Right renal pelvis (tissue), 4 donors: ENCODE data around the gene SPINT2. TPM values are rescaled to one million over a fixed set of nuclear protein-coding genes. Genes with fewer than 3 reads are reported as not detected.

Experiments used
- DNase-seq, 4 donors: peaks; one replicate each; pipeline ENCODE4 v3.0.0-alpha.2; 2013; ENCODE audit warnings: low read depth in 4 of 4, low spot score in 3 of 4, missing footprints in 1 of 4
- polyA plus RNA-seq, 4 donors: library from polyadenylated mRNA; unstranded; fragments of 120-200 nt; gene quantifications; one replicate each; pipeline ENCODE4 v1.2.1, GENCODE V29; 2013; ENCODE audit not compliant: insufficient read length in 4 of 4

SPINT2 gene
- polyA plus RNA-seq, 4 donors = 323 to 411 (median 331) TPM

GRCh38 chr19:38265921-38266429, 1.6 kb downstream of the SPINT2 start:
- no peak for DNase-seq

GRCh38 chr19:38266981-38267597, 2.7 kb downstream of the SPINT2 start:
- no peak for DNase-seq

GRCh38 chr19:38267761-38268483, 3.5 kb downstream of the SPINT2 start:
- DNase-seq = no peak

GRCh38 chr19:38268539-38268938, 4.2 kb downstream of the SPINT2 start:
- DNase-seq = no peak

GRCh38 chr19:38270587-38271167, 6.3 kb downstream of the SPINT2 start:
- DNase-seq = no peak

- DNase-seq = no peak
These were observed 9.1 kb downstream of the SPINT2 start for GRCh38 chr19:38273499-38273898.

- DNase-seq = no peak
These were observed 10.4 kb downstream of the SPINT2 start for GRCh38 chr19:38274739-38275138.

GRCh38 chr19:38276942-38277517, 12.7 kb downstream of the SPINT2 start:
- DNase-seq = no peak

- no peak for DNase-seq
These were observed 13.2 kb downstream of the SPINT2 start for GRCh38 chr19:38277549-38277948.

GRCh38 chr19:38277969-38278680, 13.8 kb downstream of the SPINT2 start:
- DNase-seq = no peak

GRCh38 chr19:38278751-38279150, 14.4 kb downstream of the SPINT2 start:
- no peak for DNase-seq

GRCh38 chr19:38280030-38280921, 15.9 kb downstream of the SPINT2 start:
- DNase-seq = no peak

- no peak for DNase-seq
These were observed 17.6 kb downstream of the SPINT2 start for GRCh38 chr19:38281811-38282566.

GRCh38 chr19:38283271-38283670, 18.9 kb downstream of the SPINT2 start:
- DNase-seq = no peak

- DNase-seq = no peak
These were observed 20.0 kb downstream of the SPINT2 start for GRCh38 chr19:38284422-38284821.

- DNase-seq = no peak
These were observed 21.2 kb downstream of the SPINT2 start for GRCh38 chr19:38285567-38285966.

GRCh38 chr19:38287604-38288003, 23.2 kb downstream of the SPINT2 start:
- no peak for DNase-seq

- DNase-seq = no peak
These were observed 23.9 kb downstream of the SPINT2 start for GRCh38 chr19:38288123-38288855.
